Purkinje cell (primary cell): ENCODE results near the gene SNTG2. TPM values are rescaled to one million over a fixed set of nuclear protein-coding genes. Genes with fewer than 3 reads are reported as not detected.

Experiments
- polyA plus RNA-seq: library from polyadenylated mRNA; unstranded; fragments of >200 nt; fragmentation: Nextera tagmentation; gene quantifications from 2 replicates; pipeline ENCODE4 v1.2.1, GENCODE V29; 2014

Gene SNTG2
- 1.6 and 2.0 TPM in 2 replicates for polyA plus RNA-seq

GRCh38 chr2:950080-950966 lies at the start of gene SNTG2:
TSS of gene SNTG2 (plus strand) at chr2:950849. CDS start at chr2:950997, 148 bp downstream.

GRCh38 chr2:1413156-1413710 lies 462.6 kb downstream of the SNTG2 start, which contains the start of gene TPO:
TSS of gene TPO (plus strand) at chr2:1413463. CDS start at chr2:1414409, 946 bp downstream.

